OCI-LY3 (cell line): ENCODE data around the gene MAOB.

ENCODE experiments used
- H2AFZ ChIP-seq: fragments of 200-600, 300-600 bp; shearing (Covaris generic); 2 replicates; pipeline ENCODE4 v1.6.0; 2014; ENCODE audit warnings: antibody characterized with exemption, low read depth, low read length
- H3K27ac ChIP-seq: fragments of 200-600, 300-600 bp; sonication (generic); 2 replicates; pipeline ENCODE4 v1.5.1; 2014; ENCODE audit warnings: mild to moderate bottlenecking, low read length, moderate library complexity, mixed read lengths
- H3K27me3 ChIP-seq: fragments of 200-600, 300-600 bp; sonication (generic); 2 replicates; pipeline ENCODE4 v1.6.1; 2014; ENCODE audit warnings: low read depth, low read length, mixed read lengths
- H3K36me3 ChIP-seq: fragments of 200-600, 300-600 bp; sonication (generic); replicated peaks from 2 replicates; pipeline ENCODE3; 2014; ENCODE audit warnings: low read depth, low read length, mixed read lengths
- H3K4me1 ChIP-seq: fragments of 300-600, 200-600 bp; sonication (generic); 2 replicates; pipeline ENCODE4 v1.6.1; 2014; ENCODE audit warnings: low read length, mixed read lengths
- H3K4me2 ChIP-seq: fragments of 200-600, 300-600 bp; sonication (generic); 2 replicates; pipeline ENCODE4 v1.6.1; 2014; ENCODE audit warnings: low read length, mixed read lengths
- H3K4me3 ChIP-seq: fragments of 300-600, 200-600 bp; sonication (generic); 2 replicates; pipeline ENCODE4 v1.5.1; 2014; ENCODE audit warnings: antibody characterized with exemption, mild to moderate bottlenecking, low read length, moderate library complexity
- H3K79me2 ChIP-seq: fragments of 300-600, 200-600 bp; shearing (Covaris generic); 2 replicates; pipeline ENCODE4 v1.6.1; 2014; ENCODE audit warnings: mild to moderate bottlenecking, low read length, mixed read lengths
- H3K9ac ChIP-seq: fragments of 300-600, 200-600 bp; shearing (Covaris generic); 2 replicates; pipeline ENCODE4 v1.6.0; 2014; ENCODE audit warnings: mild to moderate bottlenecking, low read length, moderate library complexity
- H3K9me3 ChIP-seq: fragments of 200-600, 300-600 bp; shearing (Covaris generic); 2 replicates; pipeline ENCODE4 v1.6.1; 2014; ENCODE audit warnings: low read length, mixed read lengths; ENCODE audit not compliant: insufficient read depth
- H4K20me1 ChIP-seq: fragments of 200-600, 300-600 bp; sonication (generic); 2 replicates; pipeline ENCODE4 v1.6.1; 2016; ENCODE audit warnings: low read length, mixed read lengths; ENCODE audit not compliant: insufficient read depth
- CTCF ChIP-seq: fragments of 200-600, 300-600 bp; sonication (generic); IDR thresholded peaks from 2 replicates; pipeline ENCODE4 v1.5.1; 2014; ENCODE audit warnings: antibody characterized with exemption, low read length, low read depth
- EZH2phosphoT487 ChIP-seq: fragments of 200-600 bp; shearing (Covaris generic); IDR thresholded peaks from 2 replicates; pipeline ENCODE4 v1.6.1; 2018; ENCODE audit warnings: antibody characterized with exemption, mixed run types, low read depth

Gene MAOB

GRCh38 chrX:43885617-43886016 is 3.4 kb upstream of the MAOB start:
- no peaks in the 10 kb centered on the region for H4K20me1 ChIP-seq
- H3K9me3 ChIP-seq = no peaks in the 10 kb centered on the region
- no peak overlapping the region for H3K9ac ChIP-seq
- no peak overlapping the region for H3K27ac ChIP-seq
- no peaks in the 10 kb centered on the region for H3K36me3 ChIP-seq
- H3K4me1 ChIP-seq = no peaks in the 10 kb centered on the region
- H3K27me3 ChIP-seq = no peaks in the 10 kb centered on the region
- TF ChIP-seq EZH2phosphoT487 (no peak), CTCF (no peak)
- H3K4me2 ChIP-seq = no peak overlapping the region
- H3K79me2 ChIP-seq = no peaks in the 10 kb centered on the region
- no peak overlapping the region for H2AFZ ChIP-seq
- no peak overlapping the region for H3K4me3 ChIP-seq

GRCh38 chrX:43881410-43882293 is 598 bp downstream of the MAOB start:
- TF ChIP-seq CTCF = no peak
- TF ChIP-seq EZH2phosphoT487 = no peak
- Histone ChIP-seq H3K36me3 (no peaks in the 10 kb centered on the region), H3K9ac (no peak overlapping the region), H4K20me1 (no peaks in the 10 kb centered on the region), H3K4me1 (no peaks in the 10 kb centered on the region), H3K9me3 (no peaks in the 10 kb centered on the region), H3K4me3 (no peak overlapping the region), H3K27me3 (no peaks in the 10 kb centered on the region), H3K27ac (no peak overlapping the region), H3K4me2 (no peak overlapping the region), H2AFZ (no peak overlapping the region), H3K79me2 (no peaks in the 10 kb centered on the region)

- Histone ChIP-seq H3K9me3 (no peaks in the 10 kb centered on the region), H3K4me2 (no peak overlapping the region), H3K4me1 (no peaks in the 10 kb centered on the region), H3K4me3 (no peak overlapping the region), H2AFZ (no peak overlapping the region), H3K27ac (no peak overlapping the region), H3K9ac (no peak overlapping the region), H3K27me3 (no peaks in the 10 kb centered on the region), H3K79me2 (no peaks in the 10 kb centered on the region), H3K36me3 (no peaks in the 10 kb centered on the region), H4K20me1 (no peaks in the 10 kb centered on the region)
- TF ChIP-seq EZH2phosphoT487 (no peak), CTCF (no peak)
These were observed 1.8 kb downstream of the MAOB start for GRCh38 chrX:43880425-43880824.

GRCh38 chrX:43878906-43879526 is 3.2 kb downstream of the MAOB start:
- H4K20me1 ChIP-seq = no peaks in the 10 kb centered on the region
- H3K4me2 ChIP-seq = no peak overlapping the region
- no peaks in the 10 kb centered on the region for H3K79me2 ChIP-seq
- H3K4me3 ChIP-seq = no peak overlapping the region
- no peak overlapping the region for H3K9ac ChIP-seq
- no peak for TF ChIP-seq CTCF
- no peak for TF ChIP-seq EZH2phosphoT487
- no peak overlapping the region for H2AFZ ChIP-seq
- no peaks in the 10 kb centered on the region for H3K27me3 ChIP-seq
- H3K27ac ChIP-seq = no peak overlapping the region
- H3K9me3 ChIP-seq = no peaks in the 10 kb centered on the region
- no peaks in the 10 kb centered on the region for H3K4me1 ChIP-seq
- no peaks in the 10 kb centered on the region for H3K36me3 ChIP-seq
